HG03060 (cell line): ENCODE measurements around the gene HEXB.
"Not testable (repeated sequence)": the region's sequence is repeated elsewhere in the genome, so short reads cannot be mapped to it uniquely, and the experiment has no call there.

Source experiments
- ATAC-seq: cut with Tn5 transposase; IDR thresholded peaks from one replicate; pipeline ENCODE4 v1.9.1; 2021; ENCODE audit warnings: low read depth, moderate number of reproducible peaks; ENCODE audit not compliant: unreplicated experiment

Gene HEXB

GRCh38 chr5:74657165-74657564, 27.9 kb upstream of the HEXB start:
- no peak for ATAC-seq

DNA sequence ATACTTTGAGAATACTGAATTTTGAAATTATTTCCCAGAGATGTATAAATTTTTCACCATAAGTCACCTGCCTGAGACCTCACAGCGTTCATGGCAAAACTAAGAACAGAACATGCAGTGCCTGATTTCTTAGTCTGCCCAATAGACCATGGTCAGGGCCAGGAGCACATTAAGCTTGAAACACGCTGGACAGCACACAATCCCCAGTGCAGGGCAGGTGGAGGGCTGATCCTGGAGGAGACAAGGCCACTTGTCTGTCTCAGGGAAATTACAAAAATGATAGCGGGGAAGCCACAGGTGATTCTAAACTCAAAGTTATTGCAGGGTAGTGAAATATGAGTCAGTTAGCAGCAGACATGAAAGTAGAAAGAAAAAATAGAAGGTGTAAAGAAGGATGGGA, 25.9 kb upstream of the HEXB start:
- ATAC-seq = no peak

DNA sequence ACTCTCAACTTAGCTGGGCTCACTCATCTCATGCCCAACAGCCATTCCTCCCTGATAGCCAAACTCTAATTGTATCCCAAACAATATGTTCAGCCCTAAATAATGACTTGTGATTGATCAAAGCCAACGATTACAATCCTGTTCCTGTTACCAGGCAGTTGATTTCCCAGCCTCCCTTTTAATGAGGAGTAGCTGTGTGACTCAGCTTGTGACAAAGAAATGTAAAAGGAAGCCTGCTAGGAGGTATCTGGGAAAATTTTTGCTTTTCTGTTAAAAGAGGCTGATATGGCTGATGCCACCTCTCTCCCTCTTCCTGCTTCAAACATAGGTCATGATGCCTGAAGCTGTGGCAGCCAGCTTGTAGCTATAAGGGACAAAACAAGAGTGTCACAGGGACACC, 24.9 kb upstream of the HEXB start:
- ATAC-seq = no peak

DNA sequence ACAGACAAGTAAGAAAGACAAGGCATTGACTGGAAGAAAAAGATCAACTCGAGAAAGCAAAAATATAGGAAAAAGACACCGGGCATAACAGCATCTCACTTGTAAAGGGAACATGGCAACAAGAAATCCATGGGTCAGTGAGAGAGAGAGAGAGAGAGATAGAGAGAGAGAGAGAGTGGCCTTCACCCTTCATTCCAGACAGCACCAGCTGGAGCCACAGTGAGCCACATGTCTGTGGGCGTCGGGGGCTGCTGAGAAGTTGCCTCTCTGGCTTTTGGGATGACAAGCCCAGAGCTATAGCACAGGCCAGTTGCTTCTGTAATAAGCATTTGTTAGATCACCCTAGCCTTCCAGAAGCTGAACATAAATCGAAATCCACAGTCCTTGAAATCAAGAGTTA, 24.2 kb upstream of the HEXB start:
- ATAC-seq = no peak

- no peak for ATAC-seq
Observed at GRCh38 chr5:74664551-74664950, 20.5 kb upstream of the HEXB start.

- no peak for ATAC-seq
Observed at GRCh38 chr5:74665273-74665672, 19.8 kb upstream of the HEXB start.

- no peak for ATAC-seq
Observed at GRCh38 chr5:74665816-74666215, 19.2 kb upstream of the HEXB start.

GRCh38 chr5:74667396-74667795, 17.6 kb upstream of the HEXB start:
- no peak for ATAC-seq

DNA sequence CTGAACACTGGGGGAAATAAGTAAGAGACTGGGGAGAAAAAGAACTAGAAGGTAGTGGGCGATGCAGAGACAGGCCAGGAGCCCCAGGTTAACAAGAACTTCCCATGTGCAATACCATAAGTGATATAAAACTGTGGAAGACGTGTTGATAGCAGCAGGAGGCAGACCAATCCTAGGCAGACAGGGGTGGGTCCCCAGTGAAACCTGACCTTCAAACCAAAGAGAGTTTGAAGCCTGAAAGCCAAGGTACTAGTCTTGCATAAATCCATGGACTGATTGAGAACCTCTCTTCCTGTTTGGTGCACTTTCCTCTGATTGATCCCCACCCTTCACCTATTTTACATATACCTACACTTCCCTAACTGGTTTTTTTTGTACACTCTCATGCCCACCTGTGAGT, 15.2 kb upstream of the HEXB start:
- ATAC-seq = no peak

GRCh38 chr5:74670396-74671038, 14.5 kb upstream of the HEXB start:
- ATAC-seq = no peak

DNA sequence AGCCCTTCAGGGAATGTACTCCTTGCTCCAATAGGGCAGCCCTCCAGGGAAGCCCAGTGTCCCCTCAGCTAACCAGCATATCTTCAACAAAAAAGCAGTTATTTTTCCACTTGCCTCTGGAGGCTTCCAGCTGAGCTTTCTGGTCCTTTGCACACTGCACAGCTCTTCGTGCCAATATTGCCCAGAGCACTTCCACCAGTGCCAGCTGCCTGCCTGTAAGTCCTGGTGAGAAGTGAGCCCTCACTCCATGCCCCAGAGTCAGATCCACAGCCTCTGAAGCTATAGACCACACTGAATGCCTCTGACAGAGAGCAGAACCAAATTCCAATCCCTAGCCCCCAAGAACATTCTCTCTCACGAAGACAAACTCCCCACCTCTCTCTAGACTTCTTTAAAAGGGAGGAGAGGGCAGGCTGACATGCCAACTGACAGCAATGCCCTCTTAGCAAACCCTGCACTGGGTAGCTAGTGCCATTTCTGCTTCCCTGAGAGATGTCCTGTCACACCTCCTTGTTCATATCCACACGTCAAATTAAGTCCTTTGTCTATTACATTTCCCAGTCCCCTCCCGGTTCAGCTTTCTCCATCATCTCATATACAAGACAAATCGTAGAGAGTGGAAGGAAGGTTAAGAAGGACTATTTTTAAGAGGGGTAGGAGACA, 12.7 kb upstream of the HEXB start:
- ATAC-seq = no peak

- no peak for ATAC-seq
Observed at GRCh38 chr5:74673011-74673790, 11.8 kb upstream of the HEXB start.

- not testable (repeated sequence) for ATAC-seq
Observed at GRCh38 chr5:74676466-74676865, 8.6 kb upstream of the HEXB start.

DNA sequence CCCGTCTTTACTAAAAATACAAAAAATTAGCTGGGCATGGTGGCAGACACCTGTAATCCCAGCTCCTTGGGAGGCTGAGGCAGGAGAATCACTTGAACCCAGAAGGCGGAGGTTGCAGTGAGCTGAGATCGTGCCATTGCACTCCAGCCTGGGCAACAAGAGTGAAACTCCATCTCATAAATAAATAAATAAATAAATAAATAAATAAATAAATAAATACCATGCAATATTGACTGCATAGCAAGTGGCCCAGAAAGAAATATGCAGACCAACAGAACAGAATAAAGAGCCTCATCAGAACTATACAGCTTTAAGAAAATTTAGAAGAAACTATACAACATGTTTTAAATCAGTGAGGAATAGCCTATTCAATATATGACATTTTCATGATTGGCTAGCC, 6.9 kb upstream of the HEXB start:
- ATAC-seq = not testable (repeated sequence)

- not testable (repeated sequence) for ATAC-seq
Observed at GRCh38 chr5:74679300-74679699, 5.7 kb upstream of the HEXB start.

DNA sequence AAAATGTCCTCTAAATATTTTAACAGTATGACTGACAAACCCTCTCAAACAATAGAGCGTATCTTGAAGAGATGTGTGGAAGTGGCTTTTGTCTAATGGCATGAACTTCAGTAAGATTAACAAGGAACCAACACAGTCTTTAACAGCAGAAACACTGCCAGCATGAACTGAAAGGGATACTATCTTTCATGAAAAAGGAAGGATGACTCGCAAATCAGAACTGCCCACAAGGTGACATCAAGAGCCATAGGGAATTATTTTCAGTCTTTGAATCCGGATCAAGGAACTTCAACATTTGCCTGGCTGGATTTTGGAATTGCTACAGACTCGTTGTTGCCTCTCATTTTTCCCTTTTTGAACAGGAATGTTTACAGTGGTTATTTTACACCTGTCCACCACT, 5.1 kb upstream of the HEXB start:
- no peak for ATAC-seq

DNA sequence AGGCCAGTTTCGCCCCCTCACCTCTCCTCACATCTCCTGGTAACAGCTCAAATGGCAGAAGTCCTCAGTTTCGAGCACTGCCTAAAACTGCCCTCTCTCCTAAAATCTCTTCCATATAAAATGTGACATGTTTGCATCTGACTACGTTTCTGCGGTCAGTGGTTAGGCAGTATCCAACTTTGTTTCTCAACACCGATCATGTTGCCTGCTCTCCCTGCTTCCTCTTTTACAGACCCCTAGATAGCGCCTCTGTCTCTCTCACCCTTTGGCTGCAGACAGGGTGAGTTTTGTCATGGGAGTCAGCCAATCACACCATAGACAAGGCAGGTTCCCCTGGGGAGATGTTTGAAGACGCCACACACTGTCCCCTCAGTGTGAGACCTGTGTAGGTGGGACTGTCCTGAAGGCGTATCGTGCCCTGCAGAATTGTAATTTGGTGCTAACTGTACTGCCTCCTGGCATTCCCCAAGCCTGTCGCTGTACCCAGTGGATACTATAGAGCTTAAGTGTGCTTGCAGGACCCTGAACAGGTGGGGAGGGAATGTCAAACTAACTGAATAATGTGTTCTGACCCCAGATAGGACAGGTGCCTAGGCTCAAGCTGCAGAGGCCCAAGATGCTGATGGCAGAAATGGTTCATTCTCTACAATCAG, 1.1 kb downstream of the HEXB start:
- no peak for ATAC-seq

DNA sequence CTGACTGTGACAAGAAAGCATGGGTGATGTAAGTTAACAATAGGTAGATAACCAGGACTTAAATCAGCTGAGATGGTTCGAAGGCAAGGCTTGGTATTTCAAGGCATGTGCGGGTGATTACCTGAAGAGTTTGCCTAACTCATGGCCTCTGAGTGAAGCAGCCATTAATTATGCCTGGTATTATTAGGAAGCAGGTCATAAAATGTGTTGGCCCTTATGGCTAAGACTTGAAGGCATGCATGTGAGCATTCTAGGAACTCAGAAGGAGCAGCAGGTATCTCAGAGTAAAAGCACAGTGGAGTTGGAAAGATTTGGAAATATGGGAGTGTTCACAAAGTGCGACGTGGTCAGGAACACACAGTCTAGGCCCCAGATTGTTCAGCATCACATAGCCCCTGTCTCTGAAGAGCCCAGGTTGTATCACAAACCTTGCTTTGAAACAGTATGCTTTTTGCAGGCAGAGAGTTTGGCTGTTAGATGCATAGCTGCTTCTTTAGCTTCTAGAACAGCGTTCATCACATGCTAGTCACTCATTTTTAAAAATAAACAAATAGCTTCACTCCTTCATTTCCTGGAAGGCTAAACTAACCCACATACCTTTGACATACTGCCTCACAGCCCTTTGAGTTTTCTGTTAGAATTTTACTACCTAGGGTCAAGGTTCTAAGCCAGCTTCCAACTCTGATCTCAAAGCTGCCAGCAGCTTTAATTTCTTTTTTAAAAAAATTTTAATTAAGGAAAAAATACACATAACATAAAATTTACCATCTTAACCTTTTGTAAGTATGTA, 2.1 kb downstream of the HEXB start:
- no peak for ATAC-seq

DNA sequence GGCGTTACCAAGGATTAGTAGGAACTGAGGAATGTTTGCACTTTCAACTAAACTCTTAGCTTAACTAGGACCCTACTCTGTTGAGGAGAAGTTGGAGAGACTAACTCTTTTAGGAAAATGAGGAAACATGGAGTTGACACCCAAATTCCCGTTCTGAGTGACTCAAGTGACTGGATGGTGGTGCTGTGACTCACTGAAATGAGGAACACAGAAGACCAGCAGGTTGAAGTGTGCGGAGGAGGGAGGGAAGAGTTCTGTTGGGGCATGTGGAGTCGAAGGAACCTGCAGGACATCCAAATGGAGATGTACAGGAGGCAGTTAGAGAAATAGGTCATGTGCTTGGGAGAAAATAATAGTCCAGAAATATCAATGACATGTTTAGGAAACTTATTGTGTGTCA, 8.2 kb downstream of the HEXB start:
- ATAC-seq = no peak

DNA sequence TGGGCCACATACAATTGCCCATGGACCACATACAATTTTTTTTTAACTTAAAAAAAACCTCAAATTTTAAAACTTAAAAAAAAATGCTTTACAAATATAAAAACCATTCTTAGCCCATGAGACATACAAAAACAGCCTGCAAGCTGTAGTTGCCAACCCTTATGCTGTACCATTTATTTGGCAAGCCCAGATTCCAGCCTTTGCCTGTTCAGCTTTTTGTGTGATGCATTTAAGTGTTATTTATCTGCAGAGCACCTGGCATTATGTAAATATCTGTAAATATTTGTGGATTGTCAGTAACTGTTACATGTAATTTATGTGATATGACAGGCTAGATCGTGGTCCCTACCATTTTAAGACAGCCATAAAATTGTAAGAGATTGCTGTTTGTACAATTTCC, 32.6 kb downstream of the HEXB start:
- no peak for ATAC-seq

DNA sequence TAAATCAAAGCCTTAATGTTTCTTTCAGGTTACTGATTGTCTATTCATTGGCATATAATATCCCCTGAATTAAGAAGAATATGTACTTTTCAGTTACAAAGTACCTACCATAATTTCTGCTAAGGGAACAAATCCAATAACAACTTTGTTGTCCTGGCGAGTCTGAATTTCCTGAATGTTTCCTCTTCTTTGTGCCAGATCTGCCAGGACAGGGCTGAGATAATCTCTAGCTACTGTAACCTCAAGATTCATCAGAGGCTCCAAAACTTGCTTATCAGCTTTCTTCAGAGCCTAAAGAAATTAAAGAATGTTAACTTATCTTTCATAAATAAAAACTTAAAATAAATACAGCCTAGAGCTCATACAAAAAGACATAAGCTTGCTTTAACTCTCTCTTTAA, 37.2 kb downstream of the HEXB start:
- no peak for ATAC-seq
